ENCODE measurements around the gene TBX3. TPM values are rescaled to one million over a fixed set of nuclear protein-coding genes. Genes with fewer than 3 reads are reported as not detected.
A peak's percentile ranks its signal among the peaks of the same experiment; 100 is the strongest.

TBX3 gene
- total RNA-seq, 2 experiments from 2014 or later, result not detected

GRCh38 chr12:114628199-114628598, 55.8 kb downstream of the TBX3 start:
- Mint-ChIP-seq H3K27me3 (peaks cover 5% of the 10 kb centered on the region), H3K4me1 (ENCODE audit: low read depth) (no peaks in the 10 kb centered on the region), H3K9me3 (no peaks in the 10 kb centered on the region), H3K36me3 (ENCODE audit: low read depth) (no peaks in the 10 kb centered on the region), H3K4me3 (no peak overlapping the region), H3K27ac (no peak overlapping the region)
- ATAC-seq (no peak), DNase-seq (no peak)
- intact Hi-C loops (cut with micrococcal nuclease), result no loop called here
- POLR2A ChIA-PET, result no interaction called here
- CTCF ChIA-PET, result no interaction called here
- TF ChIP-seq, protein P1, sequence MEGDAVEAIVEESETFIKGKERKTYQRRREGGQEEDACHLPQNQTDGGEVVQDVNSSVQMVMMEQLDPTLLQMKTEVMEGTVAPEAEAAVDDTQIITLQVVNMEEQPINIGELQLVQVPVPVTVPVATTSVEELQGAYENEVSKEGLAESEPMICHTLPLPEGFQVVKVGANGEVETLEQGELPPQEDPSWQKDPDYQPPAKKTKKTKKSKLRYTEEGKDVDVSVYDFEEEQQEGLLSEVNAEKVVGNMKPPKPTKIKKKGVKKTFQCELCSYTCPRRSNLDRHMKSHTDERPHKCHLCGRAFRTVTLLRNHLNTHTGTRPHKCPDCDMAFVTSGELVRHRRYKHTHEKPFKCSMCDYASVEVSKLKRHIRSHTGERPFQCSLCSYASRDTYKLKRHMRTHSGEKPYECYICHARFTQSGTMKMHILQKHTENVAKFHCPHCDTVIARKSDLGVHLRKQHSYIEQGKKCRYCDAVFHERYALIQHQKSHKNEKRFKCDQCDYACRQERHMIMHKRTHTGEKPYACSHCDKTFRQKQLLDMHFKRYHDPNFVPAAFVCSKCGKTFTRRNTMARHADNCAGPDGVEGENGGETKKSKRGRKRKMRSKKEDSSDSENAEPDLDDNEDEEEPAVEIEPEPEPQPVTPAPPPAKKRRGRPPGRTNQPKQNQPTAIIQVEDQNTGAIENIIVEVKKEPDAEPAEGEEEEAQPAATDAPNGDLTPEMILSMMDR (IDR thresholded peaks at IDR 0.05), result no peak

DNA sequence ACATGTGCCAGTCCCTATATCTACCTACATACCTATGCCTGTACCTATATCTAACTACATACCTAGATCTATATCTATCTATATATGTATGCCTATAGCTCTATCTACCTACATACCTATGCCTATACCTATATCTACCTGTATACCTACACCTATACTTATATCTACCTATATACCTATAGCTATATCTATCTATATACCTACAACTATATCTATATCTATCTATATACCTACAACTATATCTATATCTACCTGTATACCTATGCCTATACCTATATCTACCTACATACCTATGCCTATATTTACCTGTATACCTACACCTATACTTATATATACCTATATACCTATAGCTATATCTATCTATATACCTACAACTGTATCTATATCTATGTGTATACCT, 56.6 kb downstream of the TBX3 start:
- DNase-seq (no peak), ATAC-seq (no peak)
- ChIA-PET POLR2A (no interaction called here), CTCF (interaction anchor here (1.2 kb wide), 1 partner anchor 9 kb away, joined by 3 read pairs; no protein-coding TSS in a partner anchor)
- TF ChIP-seq, protein P1 (IDR thresholded peaks at IDR 0.05), result no peak
- intact Hi-C loops (cut with micrococcal nuclease), result no loop called here
- Mint-ChIP-seq H3K4me3 (no peak overlapping the region), H3K4me1 (ENCODE audit: low read depth) (no peaks in the 10 kb centered on the region), H3K36me3 (ENCODE audit: low read depth) (no peaks in the 10 kb centered on the region), H3K27me3 (peaks cover 6% of the 10 kb centered on the region), H3K27ac (no peak overlapping the region), H3K9me3 (no peaks in the 10 kb centered on the region)

DNA sequence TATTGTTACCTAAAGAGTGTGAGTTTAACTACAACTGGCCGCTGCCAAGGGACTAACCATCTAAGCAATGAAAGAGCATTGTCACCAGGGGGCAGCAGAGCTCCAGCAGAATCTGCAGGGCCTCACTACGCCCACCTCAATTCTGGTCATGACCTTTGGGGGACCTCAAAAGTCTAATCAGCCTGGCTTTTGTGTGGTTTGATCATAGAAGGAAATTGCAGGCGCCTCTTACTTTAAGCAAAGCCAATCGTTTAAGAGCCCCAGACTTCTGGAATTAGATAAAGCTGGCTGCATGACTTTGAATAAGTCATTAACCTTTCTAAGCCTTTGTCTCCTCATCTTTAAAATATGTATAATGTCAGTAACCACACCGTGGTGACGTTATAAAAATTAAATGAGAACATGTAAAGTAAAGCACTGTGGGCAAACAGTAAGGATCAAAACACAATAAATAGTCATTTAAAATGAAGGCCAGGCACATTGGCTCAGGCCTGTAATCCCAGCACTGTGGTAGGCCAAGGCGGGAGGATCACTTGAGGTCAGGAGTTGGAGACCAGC, 58.6 kb downstream of the TBX3 start:
- H3K9me3 Mint-ChIP-seq, result no peaks in the 10 kb centered on the region
- TF ChIP-seq, protein P1 (IDR thresholded peaks at IDR 0.05), result peak; percentile 57
- peak; percentile 72 for DNase-seq
- ChIA-PET CTCF (interaction anchor here (0.8 kb wide), 1 partner anchor 8 kb away, joined by 4 read pairs; no protein-coding TSS in a partner anchor), POLR2A (no interaction called here)
- H3K27me3 Mint-ChIP-seq, result peaks cover 4% of the 10 kb centered on the region
- intact Hi-C loops (cut with micrococcal nuclease), result no loop called here
- no peak for ATAC-seq
- no peaks in the 10 kb centered on the region for H3K36me3 Mint-ChIP-seq (ENCODE audit: low read depth)
- H3K27ac Mint-ChIP-seq, result no peak overlapping the region
- no peak overlapping the region for H3K4me3 Mint-ChIP-seq
- no peaks in the 10 kb centered on the region for H3K4me1 Mint-ChIP-seq (ENCODE audit: low read depth)

GRCh38 chr12:114623737-114624136, 60.2 kb downstream of the TBX3 start:
- H3K36me3 Mint-ChIP-seq (ENCODE audit: low read depth), result no peaks in the 10 kb centered on the region
- peaks cover 2% of the 10 kb centered on the region for H3K27me3 Mint-ChIP-seq
- ATAC-seq (no peak), DNase-seq (no peak)
- TF ChIP-seq, protein P1 (IDR thresholded peaks at IDR 0.05), result no peak
- POLR2A ChIA-PET, result no interaction called here
- CTCF ChIA-PET, result no interaction called here
- no peaks in the 10 kb centered on the region for H3K4me1 Mint-ChIP-seq (ENCODE audit: low read depth)
- intact Hi-C loops (cut with micrococcal nuclease), result no loop called here
- H3K27ac Mint-ChIP-seq, result no peak overlapping the region
- H3K9me3 Mint-ChIP-seq, result no peaks in the 10 kb centered on the region
- H3K4me3 Mint-ChIP-seq, result no peak overlapping the region

All from activated CD8-positive, alpha-beta T cell treated with anti-CD3 and anti-CD28 coated beads for 36 hours (primary cell).